NCI-H1417 (cell line): Measurements from ENCODE around the gene SERBP1.
"Not testable (repeated sequence)": the region's sequence is repeated elsewhere in the genome, so short reads cannot be mapped to it uniquely, and the experiment has no call there.

Source experiments
- DNase-seq, 3 experiments: peaks; one replicate each; lab custom pipeline; 2025; lab: John Stamatoyannopoulos, UW

SERBP1 gene

GRCh38 chr1:67430358-67431155, at the start of gene SERBP1:
Gene SERBP1 (minus strand): TSS chr1:67430402. CDS start chr1:67430300, 102 bp downstream.
- DNase-seq: peak; percentile 98 to 99 (median 98)

GRCh38 chr1:67479146-67479891, 49.1 kb upstream of the SERBP1 start:
- DNase-seq: no peak

- no peak for DNase-seq
Measured at GRCh38 chr1:67476906-67477305, 46.7 kb upstream of the SERBP1 start.

GRCh38 chr1:67476006-67476482, 45.8 kb upstream of the SERBP1 start:
- no peak for DNase-seq

- no peak for DNase-seq
Measured at GRCh38 chr1:67472056-67472455, 41.9 kb upstream of the SERBP1 start.

GRCh38 chr1:67469431-67469830, 39.2 kb upstream of the SERBP1 start:
- DNase-seq: no peak

GRCh38 chr1:67468066-67468718, 38.0 kb upstream of the SERBP1 start:
- no peak for DNase-seq

- no peak for DNase-seq
Measured at GRCh38 chr1:67465375-67465774, 35.2 kb upstream of the SERBP1 start.

- peak in 1 of 3 experiments; percentile 31 for DNase-seq
Measured at GRCh38 chr1:67464746-67465145, 34.5 kb upstream of the SERBP1 start.

GRCh38 chr1:67464058-67464457, 33.9 kb upstream of the SERBP1 start:
- DNase-seq: peak in 1 of 3 experiments; percentile 71

GRCh38 chr1:67463298-67463955, 33.2 kb upstream of the SERBP1 start:
- DNase-seq: peak; percentile 76 to 94 (median 89)

GRCh38 chr1:67460676-67461500, 30.7 kb upstream of the SERBP1 start:
- DNase-seq: no peak

- DNase-seq: peak in 2 of 3 experiments; percentile 76 to 91
Measured at GRCh38 chr1:67459068-67459467, 28.9 kb upstream of the SERBP1 start.

GRCh38 chr1:67458663-67459062, 28.5 kb upstream of the SERBP1 start:
- peak in 1 of 3 experiments; percentile 14 for DNase-seq

GRCh38 chr1:67457247-67457646, 27.0 kb upstream of the SERBP1 start:
- DNase-seq: no peak

GRCh38 chr1:67451815-67452214, 21.6 kb upstream of the SERBP1 start:
- no peak for DNase-seq

- DNase-seq: no peak
Measured at GRCh38 chr1:67451356-67451755, 21.2 kb upstream of the SERBP1 start.

GRCh38 chr1:67446893-67447292, 16.7 kb upstream of the SERBP1 start:
- DNase-seq: no peak

- not testable (repeated sequence) for DNase-seq
Measured at GRCh38 chr1:67446014-67446413, 15.8 kb upstream of the SERBP1 start.

GRCh38 chr1:67441739-67442281, 11.6 kb upstream of the SERBP1 start:
- no peak for DNase-seq

- DNase-seq: peak; percentile 12 to 56 (median 17)
Measured at GRCh38 chr1:67441183-67441582, 11.0 kb upstream of the SERBP1 start.
